A673 (cell line): ENCODE data around the gene ATP2B3. TPM values are rescaled to one million over a fixed set of nuclear protein-coding genes. Genes with fewer than 3 reads are reported as not detected.

ENCODE experiments used
- BruUV-seq: library from RNA; stranded (reverse); fragments of 400-500 nt; replicated peaks from 2 replicates; lab custom pipeline; 2021; lab: Mats Ljungman, UMichigan
- CTCF ChIA-PET: fragments of 300-600 bp; sonication (Branson Sonifier 250); formaldehyde crosslinking; loops from one replicate; lab custom pipeline; 2022; ENCODE audit warnings: antibody characterized with exemption; lab: Charles Lee
- POLR2A ChIA-PET: fragments of 300-600 bp; sonication (Branson Sonifier 250); formaldehyde crosslinking; loops from one replicate; lab custom pipeline; 2022; ENCODE audit warnings: antibody characterized with exemption; ENCODE audit not compliant: low non-redundant PET; lab: Charles Lee
- DNase-seq: peaks from one replicate; pipeline ENCODE4 v3.0.0-alpha.2; 2015; ENCODE audit warnings: low spot score
- H3K27ac ChIP-seq: fragments of 200-600 bp; sonication (generic); 2 replicates; pipeline ENCODE4 v1.5.1; 2016; ENCODE audit warnings: mixed run types, low read depth, mild to moderate bottlenecking, mixed read lengths, antibody characterized with exemption, low read length; ENCODE audit not compliant: poor library complexity, severe bottlenecking
- H3K27me3 ChIP-seq: fragments of 200-600 bp; sonication (generic); replicated peaks from 2 replicates; pipeline ENCODE4 v1.6.1; 2017; ENCODE audit warnings: mixed run types, low read depth, mild to moderate bottlenecking, mixed read lengths, antibody characterized with exemption, low read length; ENCODE audit not compliant: insufficient read depth, poor library complexity
- H3K36me3 ChIP-seq: fragments of 200-600 bp; sonication (generic); 2 replicates; pipeline ENCODE4 v1.6.1; 2016; ENCODE audit warnings: mixed run types, mild to moderate bottlenecking, mixed read lengths, antibody characterized with exemption, low read length; ENCODE audit not compliant: insufficient read depth, poor library complexity, severe bottlenecking
- H3K4me1 ChIP-seq: fragments of 200-600 bp; sonication (generic); 2 replicates; pipeline ENCODE4 v1.6.1; 2017; ENCODE audit warnings: mixed run types, mild to moderate bottlenecking, mixed read lengths, antibody characterized with exemption, low read length; ENCODE audit not compliant: insufficient read depth, poor library complexity, severe bottlenecking
- H3K4me3 ChIP-seq: fragments of 200-600 bp; sonication (generic); 2 replicates; pipeline ENCODE4 v1.5.1; 2016; ENCODE audit warnings: low read depth, mixed run types, mild to moderate bottlenecking, mixed read lengths, low read length; ENCODE audit not compliant: poor library complexity, severe bottlenecking
- H3K9me3 ChIP-seq: fragments of 200-600 bp; sonication (generic); 2 replicates; pipeline ENCODE4 v1.6.1; 2016; ENCODE audit warnings: mixed run types, low read depth, mild to moderate bottlenecking, mixed read lengths, antibody characterized with exemption, low read length; ENCODE audit not compliant: poor library complexity, severe bottlenecking
- CTCF ChIP-seq: fragments of 300-800, 200-600 bp; sonication (generic); conservative IDR thresholded peaks from 2 replicates; pipeline ENCODE4 v1.5.1; 2017; ENCODE audit warnings: low read depth, mild to moderate bottlenecking, antibody characterized with exemption, low read length, moderate library complexity, mixed read lengths
- EZH2 ChIP-seq: fragments of 200-600 bp; sonication (generic); IDR thresholded peaks from 2 replicates; pipeline ENCODE4 v1.6.1; 2017; ENCODE audit warnings: borderline replicate concordance, low read depth, mild to moderate bottlenecking, mixed read lengths, antibody characterized with exemption, low read length; ENCODE audit not compliant: poor library complexity, severe bottlenecking
- intact Hi-C: fragments of 100-400 bp; cut with micrococcal nuclease; formaldehyde crosslinking; loops from one replicate; pipeline ENCODE4 v1.10.0; 2022; ENCODE audit not compliant: unreplicated experiment
- total RNA-seq: library from RNA; stranded (reverse); gene quantifications from 2 replicates; pipeline ENCODE4 v1.2.3, GENCODE V29; 2021

ATP2B3 gene
- total RNA-seq, 1 experiment from 2014 or later = 0.11 TPM

- CTCF ChIA-PET = no interaction called here
- no peak overlapping the region for H3K4me3 ChIP-seq
- intact Hi-C loops = no loop called here
- H3K4me1 ChIP-seq = no peaks in the 10 kb centered on the region
- no TSS peak for BruUV-seq
- no peaks in the 10 kb centered on the region for H3K27me3 ChIP-seq
- no peaks in the 10 kb centered on the region for H3K9me3 ChIP-seq
- no peak overlapping the region for H3K27ac ChIP-seq
- no peaks in the 10 kb centered on the region for H3K36me3 ChIP-seq
- no peak for DNase-seq
- POLR2A ChIA-PET = no interaction called here
- TF ChIP-seq CTCF = no peak
- TF ChIP-seq EZH2 = no peak
Measured at GRCh38 chrX:153561337-153561736, 43.9 kb downstream of the ATP2B3 start.

DNA sequence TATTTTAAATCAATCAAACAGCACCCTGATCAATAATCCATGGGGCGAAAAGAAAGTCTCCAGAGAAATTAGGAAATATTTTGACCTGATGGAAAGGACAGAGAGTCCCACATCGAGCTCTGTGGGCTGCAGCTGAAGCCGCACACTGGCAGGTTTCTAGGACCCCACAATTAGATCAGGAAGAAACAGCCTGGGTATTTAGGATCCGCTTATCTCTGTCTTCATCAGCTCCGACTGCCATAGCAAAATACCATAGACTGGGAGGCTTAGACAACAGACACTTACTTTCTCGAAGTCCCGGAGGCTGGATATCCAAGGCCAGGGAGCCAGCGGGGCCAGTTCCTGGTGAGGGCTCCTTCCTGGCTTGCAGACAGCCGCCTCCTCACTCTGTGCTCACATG lies 45.1 kb downstream of the ATP2B3 start:
- H3K27me3 ChIP-seq = no peaks in the 10 kb centered on the region
- POLR2A ChIA-PET = no interaction called here

DNA sequence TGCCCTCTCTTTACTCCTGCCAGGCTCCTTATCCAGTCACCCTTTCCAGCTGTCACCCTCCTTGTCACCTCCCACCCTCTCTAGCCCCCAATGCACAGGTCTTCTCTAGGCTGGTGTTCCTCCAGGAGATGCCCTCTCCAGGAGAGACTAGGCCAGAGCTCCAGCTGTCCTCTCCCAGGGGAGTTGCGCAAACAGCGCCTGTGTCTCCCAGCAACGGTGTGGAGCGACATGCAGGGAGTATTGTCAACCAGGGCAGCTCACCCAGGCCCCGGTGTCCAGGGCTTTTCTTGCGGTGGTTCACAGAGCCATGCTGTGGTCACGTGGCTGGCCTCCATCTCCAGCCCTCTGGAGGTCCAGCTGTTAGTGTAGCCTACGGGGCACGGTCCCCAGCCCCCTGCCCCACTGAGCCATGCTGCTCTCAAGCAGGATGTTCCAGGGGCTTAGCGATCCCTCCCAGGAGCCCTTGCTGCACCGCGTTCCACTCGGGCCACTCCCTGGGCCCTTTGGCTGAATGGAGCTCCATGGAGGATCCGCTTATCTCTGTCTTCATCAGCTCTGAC lies 46.7 kb downstream of the ATP2B3 start:
- POLR2A ChIA-PET = no interaction called here
- Histone ChIP-seq H3K36me3 (no peaks in the 10 kb centered on the region), H3K9me3 (no peaks in the 10 kb centered on the region), H3K27ac (no peak overlapping the region), H3K27me3 (no peaks in the 10 kb centered on the region), H3K4me3 (no peak overlapping the region), H3K4me1 (no peaks in the 10 kb centered on the region)
- intact Hi-C loops = no loop called here
- peak; percentile 30 for DNase-seq
- CTCF ChIA-PET = no interaction called here
- no peak for TF ChIP-seq EZH2
- no peak for TF ChIP-seq CTCF
- BruUV-seq = no TSS peak

More for the DNA sequence above, 45.1 kb downstream of the ATP2B3 start:
- TF ChIP-seq CTCF (no peak), EZH2 (no peak)
- Histone ChIP-seq H3K36me3 (no peaks in the 10 kb centered on the region), H3K4me3 (no peak overlapping the region), H3K9me3 (no peaks in the 10 kb centered on the region), H3K27ac (no peak overlapping the region), H3K4me1 (no peaks in the 10 kb centered on the region)
- BruUV-seq = no TSS peak
- intact Hi-C loops = no loop called here
- CTCF ChIA-PET = no interaction called here
- no peak for DNase-seq
